GM19328 (cell line): Measurements from ENCODE around the gene ARHGAP27.
"Not testable (repeated sequence)": the region's sequence is repeated elsewhere in the genome, so short reads cannot be mapped to it uniquely, and the experiment has no call there.

ENCODE experiments used
- ATAC-seq: cut with Tn5 transposase; IDR thresholded peaks from one replicate; pipeline ENCODE4 v1.9.1; 2021; ENCODE audit warnings: mild to moderate bottlenecking, moderate library complexity; ENCODE audit not compliant: unreplicated experiment

Gene ARHGAP27

GRCh38 chr17:45432405-45433158 is at the start of gene ARHGAP27:
TSS of gene ARHGAP27 (minus strand) at chr17:45432870. CDS start at chr17:45430279, 2,591 bp downstream.
- no peak for ATAC-seq

- ATAC-seq = not testable (repeated sequence)
These were observed 49.6 kb upstream of the ARHGAP27 start for GRCh38 chr17:45482317-45482716.

- ATAC-seq = not testable (repeated sequence)
These were observed 42.8 kb upstream of the ARHGAP27 start for GRCh38 chr17:45475436-45475835.

DNA sequence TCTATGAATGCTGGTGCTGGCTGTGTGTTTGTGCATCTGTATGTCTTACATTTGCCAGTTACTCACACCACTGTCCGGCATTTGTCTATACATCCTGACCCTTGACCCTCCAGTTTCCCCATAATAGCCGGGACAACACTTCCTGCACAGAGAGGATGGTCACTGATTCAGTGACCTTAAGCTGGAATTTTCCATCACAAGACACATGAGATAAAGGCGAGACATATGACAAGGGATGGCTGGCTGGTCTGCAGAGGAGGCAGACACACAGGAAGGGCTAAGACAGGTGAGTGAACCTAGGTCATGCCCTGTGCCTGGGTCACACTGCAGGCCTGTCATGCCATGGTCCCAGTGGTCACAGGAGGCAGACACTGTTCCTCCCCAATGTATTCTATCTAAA is 39.6 kb upstream of the ARHGAP27 start:
- not testable (repeated sequence) for ATAC-seq

DNA sequence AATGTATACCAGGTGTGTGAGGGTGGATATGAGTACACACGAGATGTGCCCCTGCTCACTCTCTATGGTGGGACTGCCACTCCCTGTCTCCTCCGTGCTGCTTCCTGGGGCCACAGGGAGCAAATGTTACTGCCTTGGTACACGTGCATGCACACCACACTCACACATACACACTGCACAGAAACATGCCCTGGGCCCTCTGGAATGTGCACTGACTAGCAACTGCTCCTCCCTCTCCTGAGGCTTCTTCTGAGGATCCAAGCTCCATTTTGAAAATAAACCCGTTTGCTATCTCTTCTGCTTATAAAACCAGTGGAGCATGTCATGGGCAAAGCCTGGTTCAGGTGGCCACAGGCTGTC is 36.5 kb upstream of the ARHGAP27 start:
- not testable (repeated sequence) for ATAC-seq

DNA sequence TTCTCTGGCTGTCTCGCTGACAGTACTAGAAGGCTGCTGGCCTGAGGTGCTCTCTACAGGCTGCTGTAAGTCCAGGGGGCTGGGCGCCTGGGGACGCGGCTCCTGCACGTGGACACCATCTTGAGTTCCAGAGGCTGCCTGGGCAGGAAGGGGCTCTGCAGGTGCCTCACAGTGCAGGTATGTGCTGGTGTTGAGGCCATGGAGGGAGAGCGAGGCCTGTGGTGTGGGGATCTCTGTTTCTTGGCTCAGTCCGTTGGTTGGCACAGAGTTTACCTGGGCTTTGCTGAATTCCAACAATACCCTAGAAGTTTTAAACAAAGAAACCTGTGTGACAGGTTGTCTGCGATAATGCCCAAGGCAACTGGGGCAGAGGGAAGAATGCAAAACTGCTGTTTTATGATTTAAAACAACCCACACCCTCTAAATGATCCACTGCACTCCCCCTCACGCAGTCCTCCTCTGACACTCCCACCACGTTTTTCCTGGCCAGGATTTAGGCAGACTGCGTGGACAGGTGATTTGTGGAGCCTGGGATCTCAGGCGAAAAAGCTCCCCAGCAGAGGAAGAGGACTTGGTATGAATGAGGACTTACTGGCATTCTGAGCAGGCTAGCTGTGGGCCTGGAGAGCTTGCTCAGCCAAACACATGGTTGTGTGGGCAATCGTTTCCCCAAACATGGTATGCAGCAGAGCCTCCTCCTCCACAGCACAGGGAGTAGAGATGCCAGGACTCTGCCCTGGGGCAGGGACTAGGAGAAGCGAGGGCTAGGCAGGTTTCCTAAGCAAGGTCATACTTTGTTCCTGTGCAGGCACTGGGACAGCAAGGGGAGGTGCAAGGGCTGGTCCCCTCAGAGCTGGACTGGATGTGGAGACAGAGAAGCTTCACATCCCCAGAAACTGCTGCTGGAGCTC is 35.9 kb upstream of the ARHGAP27 start:
- not testable (repeated sequence) for ATAC-seq

DNA sequence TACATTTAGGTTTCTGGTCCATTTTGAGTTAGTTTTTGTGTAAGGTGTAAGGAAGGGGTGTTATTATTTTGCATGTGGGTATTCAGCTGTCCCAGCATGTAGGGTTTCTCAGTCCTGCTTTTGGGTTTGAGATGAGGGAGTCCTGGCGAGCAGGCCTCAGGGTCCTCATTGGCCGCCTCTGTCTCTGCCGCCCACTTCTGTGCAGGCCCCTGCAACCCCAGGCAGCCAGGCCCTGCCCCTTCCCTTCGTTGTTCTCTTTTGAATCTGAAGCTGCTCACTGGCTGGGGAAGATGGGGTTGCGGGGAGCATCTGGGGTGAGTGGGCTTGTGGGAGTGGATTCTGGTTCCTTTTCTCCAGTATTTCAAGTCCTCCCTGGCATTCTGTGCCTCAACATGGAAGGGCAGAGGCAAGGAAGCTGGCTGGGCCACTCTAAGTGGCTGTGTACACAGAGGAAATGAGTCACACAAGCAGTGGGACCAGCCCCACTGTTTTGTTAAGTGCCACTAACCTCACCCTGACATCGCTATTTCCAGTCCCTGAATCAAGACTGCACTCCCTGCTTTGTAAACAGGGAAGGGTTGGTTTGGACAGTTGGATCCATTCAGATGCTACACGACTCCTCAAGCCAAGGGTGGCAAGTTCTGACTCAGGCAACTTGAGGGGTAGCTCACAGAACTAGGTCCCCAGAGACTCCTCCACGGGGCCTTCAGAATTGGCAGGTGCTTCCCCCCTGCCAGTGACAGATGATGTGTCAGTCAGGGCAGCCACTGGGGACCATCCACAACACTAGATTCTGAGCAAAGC is 29.1 kb upstream of the ARHGAP27 start:
- not testable (repeated sequence) for ATAC-seq

DNA sequence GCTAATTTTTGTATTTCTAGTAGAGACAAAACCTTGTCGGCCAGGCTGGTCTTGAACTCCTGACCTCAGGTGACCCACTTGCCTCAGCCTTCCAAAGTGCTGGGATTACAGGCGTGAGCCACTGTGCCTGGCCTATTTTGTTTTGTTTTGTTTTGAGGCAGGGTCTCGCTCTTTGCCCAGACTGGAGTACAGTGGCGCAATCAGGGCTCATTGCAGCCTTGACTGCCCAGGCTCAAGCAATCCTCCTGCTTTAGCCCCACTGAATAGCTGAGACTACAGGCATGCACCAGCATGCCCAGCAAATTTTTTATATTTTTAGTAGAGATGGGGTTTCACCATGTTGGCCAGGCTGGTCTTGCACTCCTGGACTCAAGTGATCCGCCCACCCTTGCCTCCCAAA is 27.8 kb upstream of the ARHGAP27 start:
- ATAC-seq = not testable (repeated sequence)

GRCh38 chr17:45454341-45454740 is 21.7 kb upstream of the ARHGAP27 start:
- ATAC-seq = not testable (repeated sequence)

DNA sequence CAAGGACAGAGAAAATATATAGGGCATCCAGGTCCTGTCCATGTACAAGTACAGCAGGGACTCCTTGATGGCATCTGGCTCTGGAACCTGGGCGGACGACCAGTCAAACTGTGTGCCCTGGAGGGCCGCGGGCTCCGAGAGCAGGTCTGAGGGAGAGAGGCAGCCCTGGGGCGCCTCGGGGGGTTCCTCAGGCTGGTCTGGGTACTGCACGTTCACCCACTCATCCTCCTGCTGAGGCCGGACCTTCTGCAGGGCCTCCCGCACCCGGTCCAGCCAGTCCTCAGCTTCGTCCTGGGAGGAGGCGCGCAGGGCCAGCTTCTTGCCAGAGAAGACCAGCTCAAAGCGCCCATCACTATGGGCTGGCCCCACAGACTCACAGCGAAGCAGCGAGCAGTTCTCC is 21.1 kb upstream of the ARHGAP27 start:
- not testable (repeated sequence) for ATAC-seq

- ATAC-seq = not testable (repeated sequence)
These were observed 20.5 kb upstream of the ARHGAP27 start for GRCh38 chr17:45453225-45453534.

GRCh38 chr17:45452329-45453224 is 19.9 kb upstream of the ARHGAP27 start:
- not testable (repeated sequence) for ATAC-seq

DNA sequence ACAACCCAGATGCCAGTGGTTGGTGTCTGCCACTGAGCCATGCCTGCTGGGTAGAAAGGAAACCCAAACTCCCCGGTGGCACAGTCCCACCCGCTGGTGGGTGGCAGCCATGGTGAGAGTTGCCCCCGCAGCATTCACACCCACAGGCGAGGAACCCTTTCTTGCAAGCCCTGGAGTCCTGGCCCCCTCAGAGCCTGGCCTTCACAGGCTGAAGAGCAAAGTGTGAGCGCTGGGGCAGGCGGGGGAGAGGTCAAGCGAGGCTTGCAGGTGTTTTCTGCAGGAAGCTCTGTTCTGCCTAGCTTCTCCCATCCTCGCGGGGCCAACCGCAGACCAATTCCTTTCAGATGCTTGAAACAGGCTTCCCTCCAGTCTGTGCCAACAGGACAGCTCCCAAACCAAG is 19.0 kb upstream of the ARHGAP27 start:
- not testable (repeated sequence) for ATAC-seq

DNA sequence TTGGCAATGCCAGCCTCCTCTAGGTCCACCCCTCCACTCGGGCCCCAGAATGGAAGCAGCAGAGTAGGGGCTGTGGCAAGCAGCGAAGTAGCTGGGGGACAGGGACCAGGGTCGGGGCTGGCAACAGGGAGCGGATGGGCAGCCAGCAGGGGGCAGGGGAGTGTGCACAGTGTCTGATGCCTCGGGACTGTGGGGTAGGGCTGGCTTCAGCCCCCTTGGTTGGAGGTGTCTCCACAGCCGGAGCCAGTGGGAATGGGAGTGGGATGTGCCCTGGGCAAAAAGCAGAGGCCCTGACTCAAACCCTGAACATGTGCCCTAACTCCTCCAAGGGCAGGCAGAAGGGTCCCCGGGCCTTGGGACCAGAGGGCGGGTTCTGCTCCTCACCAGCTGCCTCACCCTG is 18.5 kb upstream of the ARHGAP27 start:
- no peak for ATAC-seq

- ATAC-seq = not testable (repeated sequence)
These were observed 17.1 kb upstream of the ARHGAP27 start for GRCh38 chr17:45449708-45450329.

DNA sequence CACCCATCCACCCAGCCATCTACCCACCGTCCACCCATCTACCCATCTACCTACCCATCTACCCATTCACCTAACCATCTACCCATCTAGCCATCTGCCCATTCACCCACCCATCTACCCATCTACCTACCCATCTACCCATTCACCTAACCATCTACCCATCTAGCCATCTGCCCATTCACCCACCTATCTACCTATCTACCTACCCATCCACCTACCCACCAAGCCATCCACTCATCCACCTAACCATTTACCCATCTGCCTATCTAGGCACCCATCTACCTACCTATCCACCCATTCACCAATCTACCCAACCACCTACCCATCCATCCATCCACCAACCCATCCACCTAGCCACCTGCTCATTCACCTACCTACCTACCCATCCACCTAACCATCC is 16.6 kb upstream of the ARHGAP27 start:
- not testable (repeated sequence) for ATAC-seq

DNA sequence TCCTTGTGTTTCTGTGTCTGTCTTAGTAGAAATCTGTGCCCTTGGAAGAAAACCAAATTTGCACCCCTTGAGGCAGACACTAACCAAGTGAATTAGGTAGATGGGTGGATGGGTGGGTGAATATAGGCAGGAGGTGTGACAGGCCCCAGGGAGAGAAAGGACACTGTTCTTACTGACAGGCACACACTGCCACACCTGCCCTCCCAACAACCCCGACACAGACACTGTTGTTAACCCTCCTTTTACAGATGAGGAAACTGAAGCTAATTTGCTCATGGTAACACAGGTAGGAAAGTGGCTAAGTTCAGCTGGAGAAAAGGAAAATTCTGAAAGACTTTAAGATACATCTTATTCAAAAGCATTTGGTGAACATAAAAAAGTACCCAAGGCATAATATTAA is 15.8 kb upstream of the ARHGAP27 start:
- not testable (repeated sequence) for ATAC-seq

DNA sequence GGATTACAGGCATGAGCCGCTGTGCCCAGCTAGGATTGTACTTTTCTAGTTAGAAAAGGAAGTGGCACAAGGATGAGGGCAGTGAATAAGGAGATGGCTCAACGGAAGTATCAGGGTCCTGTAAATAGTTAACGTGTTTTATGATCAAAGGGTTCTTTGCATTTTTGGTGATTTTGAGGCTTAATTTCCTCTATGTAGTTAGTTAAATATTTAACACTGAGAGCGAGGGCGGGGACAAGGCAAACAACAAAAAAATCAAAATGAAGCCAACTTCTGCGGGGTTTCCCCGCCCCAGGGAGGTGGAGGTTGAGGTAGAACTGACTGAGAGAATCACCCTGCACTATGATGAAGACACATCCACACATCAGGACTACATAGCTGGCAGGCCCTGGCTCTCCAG is 15.4 kb upstream of the ARHGAP27 start:
- not testable (repeated sequence) for ATAC-seq

DNA sequence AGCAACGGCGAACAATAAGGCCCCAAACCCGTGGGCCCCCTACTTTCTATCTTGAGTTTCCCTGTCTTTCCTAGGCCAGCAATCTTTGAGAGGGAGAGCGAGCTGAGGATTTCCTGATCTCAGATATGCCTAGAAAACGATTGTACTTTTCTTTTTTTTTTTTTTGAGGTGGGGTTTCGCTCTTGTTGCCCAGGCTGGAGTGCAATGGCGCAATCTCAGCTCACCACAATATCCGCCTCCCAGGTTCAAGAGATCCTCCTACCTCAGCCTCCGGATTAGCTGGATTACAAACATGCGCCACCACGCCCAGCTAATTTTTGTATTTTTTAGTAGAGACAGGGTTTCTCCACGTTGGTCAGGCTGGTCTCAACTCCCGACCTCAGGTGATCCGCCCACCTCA is 15.0 kb upstream of the ARHGAP27 start:
- ATAC-seq = not testable (repeated sequence)
